OCI-LY7 (cell line): Measurements from ENCODE around the gene PCYT1A. TPM values are rescaled to one million over a fixed set of nuclear protein-coding genes. Genes with fewer than 3 reads are reported as not detected.

Experiments used
- BruUV-seq: library from RNA; stranded (reverse); fragments of 400-500 nt; replicated peaks from 2 replicates; lab custom pipeline; 2021; lab: Mats Ljungman, UMichigan
- CTCF ChIA-PET: fragments of 300-600 bp; sonication (Branson Sonifier 250); formaldehyde crosslinking; loops from one replicate; lab custom pipeline; 2022; ENCODE audit warnings: antibody characterized with exemption; ENCODE audit not compliant: unreplicated experiment; lab: Charles Lee
- POLR2A ChIA-PET: fragments of 300-600 bp; sonication (Branson Sonifier 250); formaldehyde crosslinking; loops from one replicate; lab custom pipeline; 2022; ENCODE audit warnings: antibody characterized with exemption; lab: Charles Lee
- DNase-seq: peaks from one replicate; pipeline ENCODE4 v3.0.0-alpha.2; 2015; ENCODE audit warnings: low spot score
- H2AFZ ChIP-seq: fragments of 200-600 bp; sonication (generic), shearing (Covaris generic); 2 replicates; pipeline ENCODE4 v1.6.1; 2014; ENCODE audit warnings: mild to moderate bottlenecking, antibody characterized with exemption, low read length, moderate library complexity
- H3K27ac ChIP-seq: fragments of 200-600 bp; sonication (generic); 2 replicates; pipeline ENCODE4 v1.5.1; 2014; ENCODE audit warnings: mixed run types, low read depth, mild to moderate bottlenecking, moderate library complexity, low read length, inconsistent platforms; ENCODE audit not compliant: poor library complexity, severe bottlenecking
- H3K36me3 ChIP-seq: fragments of 200-600 bp; sonication (generic); 2 replicates; pipeline ENCODE4 v1.6.1; 2014; ENCODE audit warnings: mild to moderate bottlenecking, antibody characterized with exemption, low read length, moderate library complexity, mixed read lengths; ENCODE audit not compliant: insufficient read depth
- H3K4me1 ChIP-seq: fragments of 200-600 bp; sonication (generic); 2 replicates; pipeline ENCODE4 v1.5.1; 2014; ENCODE audit warnings: mild to moderate bottlenecking, low read length; ENCODE audit not compliant: insufficient read depth, poor library complexity, severe bottlenecking
- H3K4me2 ChIP-seq: fragments of 200-600 bp; sonication (generic); 2 replicates; pipeline ENCODE4 v1.6.1; 2014; ENCODE audit warnings: mild to moderate bottlenecking, low read length
- H3K4me3 ChIP-seq: fragments of 200-600 bp; sonication (generic); 2 replicates; pipeline ENCODE4 v1.5.1; 2014; ENCODE audit warnings: mild to moderate bottlenecking, low read depth, low read length; ENCODE audit not compliant: poor library complexity, severe bottlenecking
- H3K79me2 ChIP-seq: fragments of 200-600 bp; sonication (generic); 2 replicates; pipeline ENCODE4 v1.6.1; 2016; ENCODE audit warnings: low read depth, mild to moderate bottlenecking, low read length, moderate library complexity, mixed read lengths; ENCODE audit not compliant: insufficient read depth
- H3K9me2 ChIP-seq: fragments of 200-600 bp; sonication (generic); 2 replicates; pipeline ENCODE4 v1.6.1; 2016; ENCODE audit warnings: mild to moderate bottlenecking, low read length, mixed read lengths; ENCODE audit not compliant: insufficient read depth
- H3K9me3 ChIP-seq: fragments of 200-600 bp; sonication (generic); 2 replicates; pipeline ENCODE4 v1.6.1; 2014; ENCODE audit warnings: mild to moderate bottlenecking, mixed run types, low read length, mixed read lengths
- H4K20me1 ChIP-seq: fragments of 200-600 bp; sonication (generic); 2 replicates; pipeline ENCODE4 v1.6.1; 2014; ENCODE audit warnings: mild to moderate bottlenecking, antibody characterized with exemption, low read length, moderate library complexity, mixed read lengths; ENCODE audit not compliant: insufficient read depth
- CTCF ChIP-seq: fragments of 200-600 bp; sonication (generic); conservative IDR thresholded peaks from 2 replicates; pipeline ENCODE4 v1.5.1; 2014; ENCODE audit warnings: mild to moderate bottlenecking, antibody characterized with exemption, low read length, moderate library complexity, mixed read lengths
- EZH2phosphoT487 ChIP-seq: fragments of 200-600 bp; sonication (generic); IDR thresholded peaks from 2 replicates; pipeline ENCODE4 v1.6.1; 2018; ENCODE audit warnings: low read depth, borderline replicate concordance, mild to moderate bottlenecking, mixed run types, antibody characterized with exemption, low read length, moderate library complexity, mixed read lengths
- intact Hi-C: fragments of 100-400 bp; cut with micrococcal nuclease; formaldehyde crosslinking; loops from one replicate; pipeline ENCODE4 v1.10.0; 2022; ENCODE audit not compliant: unreplicated experiment
- total RNA-seq, 2 experiments: library from RNA; depleted of rRNA in 1 of 2; stranded (reverse); fragments of >200 nt in 1 of 2; shearing (Covaris generic) in 1 of 2; gene quantifications; 2 replicates each; pipeline ENCODE4 v1.2.3, GENCODE V29; 2014 to 2022

The PCYT1A gene
- total RNA-seq, 2 experiments from 2014 or later = 21.6 to 27.1 TPM

- Histone ChIP-seq H3K4me2 (no peak overlapping the region), H2AFZ (no peak overlapping the region), H3K9me2 (no peaks in the 10 kb centered on the region), H3K4me1 (no peaks in the 10 kb centered on the region), H3K27ac (no peak overlapping the region), H3K4me3 (no peak overlapping the region), H3K9me3 (no peaks in the 10 kb centered on the region), H3K36me3 (peaks cover 7% of the 10 kb centered on the region; the same call in 1 of the 2 replicates), H4K20me1 (no peaks in the 10 kb centered on the region), H3K79me2 (no peaks in the 10 kb centered on the region)
- ChIA-PET CTCF (no interaction called here), POLR2A (no interaction called here)
- no peak for DNase-seq
- intact Hi-C loops = no loop called here
- no TSS peak for BruUV-seq
- no peak for TF ChIP-seq EZH2phosphoT487
Measured at GRCh38 chr3:196236223-196236622, 51.3 kb downstream of the PCYT1A start.

- H2AFZ ChIP-seq = no peak overlapping the region
- H3K4me1 ChIP-seq = no peaks in the 10 kb centered on the region
- H4K20me1 ChIP-seq = no peaks in the 10 kb centered on the region
- no peak for DNase-seq
- no peak overlapping the region for H3K4me2 ChIP-seq
- no peak overlapping the region for H3K4me3 ChIP-seq
- intact Hi-C loops = no loop called here
- H3K79me2 ChIP-seq = no peaks in the 10 kb centered on the region
- H3K9me2 ChIP-seq = no peaks in the 10 kb centered on the region
- POLR2A ChIA-PET = interaction anchor here (0.6 to 1.5 kb wide), 3 partner anchors 10 to 852 kb away, joined by 3 read pairs; no protein-coding TSS in a partner anchor
- CTCF ChIA-PET = no interaction called here
- H3K36me3 ChIP-seq = peaks cover 7% of the 10 kb centered on the region; the same call in 1 of the 2 replicates
- TF ChIP-seq EZH2phosphoT487 (no peak), CTCF (no peak)
- BruUV-seq = no TSS peak
- H3K9me3 ChIP-seq = no peaks in the 10 kb centered on the region
- no peak overlapping the region for H3K27ac ChIP-seq
Measured at GRCh38 chr3:196235452-196236122, 51.9 kb downstream of the PCYT1A start.

GRCh38 chr3:196232882-196233251 lies 54.7 kb downstream of the PCYT1A start:
- Histone ChIP-seq H3K4me2 (no peak overlapping the region), H2AFZ (no peak overlapping the region), H3K4me3 (no peak overlapping the region), H3K9me3 (no peaks in the 10 kb centered on the region), H3K4me1 (no peaks in the 10 kb centered on the region), H4K20me1 (no peaks in the 10 kb centered on the region), H3K36me3 (0 out of 2 replicates have a peak, but pooled peaks cover 7% of the 10 kb centered on the region), H3K79me2 (no peaks in the 10 kb centered on the region), H3K27ac (no peak overlapping the region), H3K9me2 (no peaks in the 10 kb centered on the region)
- no peak for DNase-seq
- CTCF ChIA-PET = no interaction called here
- intact Hi-C loops = no loop called here
- POLR2A ChIA-PET = no interaction called here
- BruUV-seq = no TSS peak
- TF ChIP-seq CTCF (no peak), EZH2phosphoT487 (no peak)
